ENCODE results near the gene TEX55. TPM values are rescaled to one million over a fixed set of nuclear protein-coding genes. Genes with fewer than 3 reads are reported as not detected.

The TEX55 gene
- total and polyA plus RNA-seq, 2 experiments from 2014 or later = 0.17 TPM; not detected in 1

DNA sequence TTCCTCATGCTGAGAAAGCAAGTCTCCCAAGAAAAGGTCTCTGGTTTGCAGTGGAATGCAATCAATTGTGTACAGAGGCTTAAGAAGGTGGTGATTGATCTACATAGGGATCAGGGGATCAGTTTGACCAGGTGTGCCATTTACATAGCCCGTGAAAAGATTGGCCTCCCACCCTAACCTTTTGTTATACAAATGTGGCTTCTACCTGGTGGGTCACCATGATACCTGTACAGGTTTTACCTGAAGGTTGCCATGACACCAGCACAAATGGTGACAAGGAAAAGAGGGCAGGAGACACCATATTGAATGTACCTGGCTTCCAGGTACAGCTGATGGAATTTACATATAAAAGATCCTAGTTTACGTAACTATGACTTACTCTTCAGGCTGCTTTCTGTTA, 25.5 kb upstream of the TEX55 start:
- no peaks in the 10 kb centered on the region for H3K79me2 ChIP-seq (replicated peaks; ENCODE audit: insufficient read depth)
- H3K9me2 ChIP-seq (ENCODE audit: insufficient read depth) = peaks cover 17% of the 10 kb centered on the region
- Mint-ChIP-seq H3K27ac (peak overlapping the region; percentile 70), H3K4me3 (no peak overlapping the region), H3K9me3 (peaks cover 64% of the 10 kb centered on the region), H3K4me1 (peaks cover 17% of the 10 kb centered on the region), H3K27me3 (ENCODE audit: insufficient read depth, low read depth, poor library complexity) (peaks cover 9% of the 10 kb centered on the region), H3K36me3 (ENCODE audit: low read depth) (peaks cover 63% of the 10 kb centered on the region)
- no peak overlapping the region for H3K4me3 ChIP-seq
- H4K20me1 ChIP-seq (replicated peaks; ENCODE audit: insufficient read depth) = no peaks in the 10 kb centered on the region
- H3F3A ChIP-seq (replicated peaks; ENCODE audit: low read depth) = no peaks in the 10 kb centered on the region
- peak overlapping the region; percentile 86 for H3K27ac ChIP-seq (ENCODE audit: low read depth)
- H3K27me3 ChIP-seq (ENCODE audit: insufficient read depth) = no peaks in the 10 kb centered on the region
- peaks cover 24% of the 10 kb centered on the region; the same call in 1 of the 2 replicates for H3K36me3 ChIP-seq (ENCODE audit: insufficient read depth)
- TF ChIP-seq ZNF114 (CRISPR knock-in tag; IDR thresholded peaks at IDR 0.05) (0 out of 2 replicates have a peak, but pooled peaks have one; percentile 51), POLR2AphosphoS5 (IDR thresholded peaks at IDR 0.05; ENCODE audit: low read depth) (no peak)
- no peak overlapping the region for H2AFZ ChIP-seq
- ATAC-seq (peak; percentile 76), DNase-seq (ENCODE audit: low spot score) (peak; percentile 65)
- peaks cover 5% of the 10 kb centered on the region; the same call in 1 of the 2 replicates for H3K4me1 ChIP-seq (ENCODE audit: insufficient read depth)
- no peak overlapping the region for H3K4me2 ChIP-seq

DNA sequence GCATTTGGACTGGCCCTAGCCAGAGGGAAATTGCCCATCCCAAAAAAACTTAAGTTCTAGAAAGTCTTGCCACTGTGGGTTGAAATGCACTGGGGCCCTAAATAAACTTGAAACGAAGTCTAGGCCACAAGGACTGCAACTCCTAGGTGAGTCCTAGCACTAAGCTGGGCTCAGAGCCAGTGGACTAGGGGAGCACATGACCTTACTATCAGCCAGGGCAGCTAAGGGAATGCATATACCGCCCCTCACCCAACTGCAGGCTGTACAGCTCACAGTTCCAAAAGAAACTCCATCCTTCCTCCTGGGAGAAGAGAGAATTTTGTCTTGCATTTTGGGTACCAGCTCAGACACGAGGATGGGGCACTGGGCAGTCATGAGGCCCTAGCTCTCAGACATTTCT, 23.6 kb upstream of the TEX55 start:
- H4K20me1 ChIP-seq (replicated peaks; ENCODE audit: insufficient read depth) = no peaks in the 10 kb centered on the region
- H2AFZ ChIP-seq = no peak overlapping the region
- no peak overlapping the region for H3K4me2 ChIP-seq
- no peaks in the 10 kb centered on the region for H3K79me2 ChIP-seq (replicated peaks; ENCODE audit: insufficient read depth)
- TF ChIP-seq POLR2AphosphoS5 (IDR thresholded peaks at IDR 0.05; ENCODE audit: low read depth) (no peak), CREB1 (CRISPR knock-in tag; IDR thresholded peaks at IDR 0.05; ENCODE audit: low read depth) (no peak), ZNF114 (CRISPR knock-in tag; IDR thresholded peaks at IDR 0.05) (no peak)
- TF ChIP-seq, protein P1, sequence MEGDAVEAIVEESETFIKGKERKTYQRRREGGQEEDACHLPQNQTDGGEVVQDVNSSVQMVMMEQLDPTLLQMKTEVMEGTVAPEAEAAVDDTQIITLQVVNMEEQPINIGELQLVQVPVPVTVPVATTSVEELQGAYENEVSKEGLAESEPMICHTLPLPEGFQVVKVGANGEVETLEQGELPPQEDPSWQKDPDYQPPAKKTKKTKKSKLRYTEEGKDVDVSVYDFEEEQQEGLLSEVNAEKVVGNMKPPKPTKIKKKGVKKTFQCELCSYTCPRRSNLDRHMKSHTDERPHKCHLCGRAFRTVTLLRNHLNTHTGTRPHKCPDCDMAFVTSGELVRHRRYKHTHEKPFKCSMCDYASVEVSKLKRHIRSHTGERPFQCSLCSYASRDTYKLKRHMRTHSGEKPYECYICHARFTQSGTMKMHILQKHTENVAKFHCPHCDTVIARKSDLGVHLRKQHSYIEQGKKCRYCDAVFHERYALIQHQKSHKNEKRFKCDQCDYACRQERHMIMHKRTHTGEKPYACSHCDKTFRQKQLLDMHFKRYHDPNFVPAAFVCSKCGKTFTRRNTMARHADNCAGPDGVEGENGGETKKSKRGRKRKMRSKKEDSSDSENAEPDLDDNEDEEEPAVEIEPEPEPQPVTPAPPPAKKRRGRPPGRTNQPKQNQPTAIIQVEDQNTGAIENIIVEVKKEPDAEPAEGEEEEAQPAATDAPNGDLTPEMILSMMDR (conservative IDR thresholded peaks at IDR 0.05; ENCODE audit: low read depth in 2 of 2) = no peak
- TF ChIP-seq, protein P2, sequence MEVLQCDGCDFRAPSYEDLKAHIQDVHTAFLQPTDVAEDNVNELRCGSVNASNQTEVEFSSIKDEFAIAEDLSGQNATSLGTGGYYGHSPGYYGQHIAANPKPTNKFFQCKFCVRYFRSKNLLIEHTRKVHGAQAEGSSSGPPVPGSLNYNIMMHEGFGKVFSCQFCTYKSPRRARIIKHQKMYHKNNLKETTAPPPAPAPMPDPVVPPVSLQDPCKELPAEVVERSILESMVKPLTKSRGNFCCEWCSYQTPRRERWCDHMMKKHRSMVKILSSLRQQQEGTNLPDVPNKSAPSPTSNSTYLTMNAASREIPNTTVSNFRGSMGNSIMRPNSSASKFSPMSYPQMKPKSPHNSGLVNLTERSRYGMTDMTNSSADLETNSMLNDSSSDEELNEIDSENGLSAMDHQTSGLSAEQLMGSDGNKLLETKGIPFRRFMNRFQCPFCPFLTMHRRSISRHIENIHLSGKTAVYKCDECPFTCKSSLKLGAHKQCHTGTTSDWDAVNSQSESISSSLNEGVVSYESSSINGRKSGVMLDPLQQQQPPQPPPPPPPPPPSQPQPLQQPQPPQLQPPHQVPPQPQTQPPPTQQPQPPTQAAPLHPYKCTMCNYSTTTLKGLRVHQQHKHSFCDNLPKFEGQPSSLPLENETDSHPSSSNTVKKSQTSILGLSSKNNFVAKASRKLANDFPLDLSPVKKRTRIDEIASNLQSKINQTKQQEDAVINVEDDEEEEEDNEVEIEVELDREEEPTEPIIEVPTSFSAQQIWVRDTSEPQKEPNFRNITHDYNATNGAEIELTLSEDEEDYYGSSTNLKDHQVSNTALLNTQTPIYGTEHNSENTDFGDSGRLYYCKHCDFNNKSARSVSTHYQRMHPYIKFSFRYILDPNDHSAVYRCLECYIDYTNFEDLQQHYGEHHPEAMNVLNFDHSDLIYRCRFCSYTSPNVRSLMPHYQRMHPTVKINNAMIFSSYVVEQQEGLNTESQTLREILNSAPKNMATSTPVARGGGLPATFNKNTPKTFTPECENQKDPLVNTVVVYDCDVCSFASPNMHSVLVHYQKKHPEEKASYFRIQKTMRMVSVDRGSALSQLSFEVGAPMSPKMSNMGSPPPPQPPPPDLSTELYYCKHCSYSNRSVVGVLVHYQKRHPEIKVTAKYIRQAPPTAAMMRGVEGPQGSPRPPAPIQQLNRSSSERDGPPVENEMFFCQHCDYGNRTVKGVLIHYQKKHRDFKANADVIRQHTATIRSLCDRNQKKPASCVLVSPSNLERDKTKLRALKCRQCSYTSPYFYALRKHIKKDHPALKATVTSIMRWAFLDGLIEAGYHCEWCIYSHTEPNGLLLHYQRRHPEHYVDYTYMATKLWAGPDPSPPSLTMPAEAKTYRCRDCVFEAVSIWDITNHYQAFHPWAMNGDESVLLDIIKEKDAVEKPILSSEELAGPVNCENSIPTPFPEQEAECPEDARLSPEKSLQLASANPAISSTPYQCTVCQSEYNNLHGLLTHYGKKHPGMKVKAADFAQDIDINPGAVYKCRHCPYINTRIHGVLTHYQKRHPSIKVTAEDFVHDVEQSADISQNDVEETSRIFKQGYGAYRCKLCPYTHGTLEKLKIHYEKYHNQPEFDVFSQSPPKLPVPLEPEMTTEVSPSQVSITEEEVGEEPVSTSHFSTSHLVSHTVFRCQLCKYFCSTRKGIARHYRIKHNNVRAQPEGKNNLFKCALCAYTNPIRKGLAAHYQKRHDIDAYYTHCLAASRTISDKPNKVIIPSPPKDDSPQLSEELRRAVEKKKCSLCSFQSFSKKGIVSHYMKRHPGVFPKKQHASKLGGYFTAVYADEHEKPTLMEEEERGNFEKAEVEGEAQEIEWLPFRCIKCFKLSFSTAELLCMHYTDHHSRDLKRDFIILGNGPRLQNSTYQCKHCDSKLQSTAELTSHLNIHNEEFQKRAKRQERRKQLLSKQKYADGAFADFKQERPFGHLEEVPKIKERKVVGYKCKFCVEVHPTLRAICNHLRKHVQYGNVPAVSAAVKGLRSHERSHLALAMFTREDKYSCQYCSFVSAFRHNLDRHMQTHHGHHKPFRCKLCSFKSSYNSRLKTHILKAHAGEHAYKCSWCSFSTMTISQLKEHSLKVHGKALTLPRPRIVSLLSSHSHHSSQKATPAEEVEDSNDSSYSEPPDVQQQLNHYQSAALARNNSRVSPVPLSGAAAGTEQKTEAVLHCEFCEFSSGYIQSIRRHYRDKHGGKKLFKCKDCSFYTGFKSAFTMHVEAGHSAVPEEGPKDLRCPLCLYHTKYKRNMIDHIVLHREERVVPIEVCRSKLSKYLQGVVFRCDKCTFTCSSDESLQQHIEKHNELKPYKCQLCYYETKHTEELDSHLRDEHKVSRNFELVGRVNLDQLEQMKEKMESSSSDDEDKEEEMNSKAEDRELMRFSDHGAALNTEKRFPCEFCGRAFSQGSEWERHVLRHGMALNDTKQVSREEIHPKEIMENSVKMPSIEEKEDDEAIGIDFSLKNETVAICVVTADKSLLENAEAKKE (CRISPR knock-in tag; IDR thresholded peaks at IDR 0.05) = no peak
- no peak overlapping the region for H3K4me3 ChIP-seq
- H3K27me3 ChIP-seq (ENCODE audit: insufficient read depth) = no peaks in the 10 kb centered on the region
- H3K9me2 ChIP-seq (ENCODE audit: insufficient read depth) = peaks cover 13% of the 10 kb centered on the region
- H3K36me3 ChIP-seq (ENCODE audit: insufficient read depth) = peaks cover 12% of the 10 kb centered on the region; the same call in 1 of the 2 replicates
- no peak for ATAC-seq
- peaks cover 5% of the 10 kb centered on the region; the same call in 1 of the 2 replicates for H3K4me1 ChIP-seq (ENCODE audit: insufficient read depth)
- peaks cover 45% of the 10 kb centered on the region for H3K9me3 Mint-ChIP-seq
- peaks cover 9% of the 10 kb centered on the region for H3K27me3 Mint-ChIP-seq (ENCODE audit: insufficient read depth, low read depth, poor library complexity)
- H3K27ac ChIP-seq (ENCODE audit: low read depth) = no peak overlapping the region
- H3K4me1 Mint-ChIP-seq = peaks cover 14% of the 10 kb centered on the region
- no peak overlapping the region for H3K27ac Mint-ChIP-seq
- no peak overlapping the region for H3K4me3 Mint-ChIP-seq
- H3F3A ChIP-seq (replicated peaks; ENCODE audit: low read depth) = no peaks in the 10 kb centered on the region
- no peak for DNase-seq (ENCODE audit: low spot score)
- H3K36me3 Mint-ChIP-seq (ENCODE audit: low read depth) = peaks cover 45% of the 10 kb centered on the region

Data from GM23338 (cell line).